ENCODE data around the gene RAI1.

The RAI1 gene

DNA sequence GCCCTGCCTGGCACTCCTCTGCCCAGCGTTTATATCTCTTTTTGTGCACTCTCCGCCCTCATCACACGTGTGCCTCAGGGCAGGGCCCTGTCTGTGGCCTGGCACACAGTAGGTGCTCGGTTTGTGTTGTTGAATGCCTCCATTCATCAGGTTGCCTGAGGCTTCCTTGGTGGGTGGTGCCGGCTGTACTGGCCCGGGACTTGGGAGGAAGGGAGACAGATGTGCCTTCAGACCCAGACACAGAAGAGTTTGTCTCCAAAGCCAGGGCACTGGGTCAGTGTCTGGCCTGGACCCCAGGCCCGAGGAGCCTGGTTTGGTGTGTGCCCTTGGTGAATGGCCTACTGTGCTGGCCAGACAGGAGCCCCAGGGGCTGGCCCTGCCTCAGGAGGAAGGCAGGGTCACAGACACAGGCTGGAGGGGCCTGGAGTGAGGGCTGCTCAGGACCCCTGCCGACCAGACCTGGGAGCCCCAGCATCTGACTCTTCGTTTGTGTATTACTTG, 71.6 kb downstream of the RAI1 start:
- TF ChIP-seq Cebpa-rat (IDR thresholded peaks at IDR 0.05) = no peak
- Histone ChIP-seq H3K4me3 (peak overlapping the region; percentile 63), H4K20me1 (peaks cover 38% of the 10 kb centered on the region), H3K36me3 (peaks cover 5% of the 10 kb centered on the region; the same call in 1 of the 2 replicates), H3K9ac (peak overlapping the region; percentile 74), H3K4me1 (peaks cover 98% of the 10 kb centered on the region), H3K4me2 (peak overlapping the region; percentile 94), H3K9me3 (no peaks in the 10 kb centered on the region), H3K27ac (peak overlapping the region; percentile 91), H3K27me3 (no peaks in the 10 kb centered on the region)

DNA sequence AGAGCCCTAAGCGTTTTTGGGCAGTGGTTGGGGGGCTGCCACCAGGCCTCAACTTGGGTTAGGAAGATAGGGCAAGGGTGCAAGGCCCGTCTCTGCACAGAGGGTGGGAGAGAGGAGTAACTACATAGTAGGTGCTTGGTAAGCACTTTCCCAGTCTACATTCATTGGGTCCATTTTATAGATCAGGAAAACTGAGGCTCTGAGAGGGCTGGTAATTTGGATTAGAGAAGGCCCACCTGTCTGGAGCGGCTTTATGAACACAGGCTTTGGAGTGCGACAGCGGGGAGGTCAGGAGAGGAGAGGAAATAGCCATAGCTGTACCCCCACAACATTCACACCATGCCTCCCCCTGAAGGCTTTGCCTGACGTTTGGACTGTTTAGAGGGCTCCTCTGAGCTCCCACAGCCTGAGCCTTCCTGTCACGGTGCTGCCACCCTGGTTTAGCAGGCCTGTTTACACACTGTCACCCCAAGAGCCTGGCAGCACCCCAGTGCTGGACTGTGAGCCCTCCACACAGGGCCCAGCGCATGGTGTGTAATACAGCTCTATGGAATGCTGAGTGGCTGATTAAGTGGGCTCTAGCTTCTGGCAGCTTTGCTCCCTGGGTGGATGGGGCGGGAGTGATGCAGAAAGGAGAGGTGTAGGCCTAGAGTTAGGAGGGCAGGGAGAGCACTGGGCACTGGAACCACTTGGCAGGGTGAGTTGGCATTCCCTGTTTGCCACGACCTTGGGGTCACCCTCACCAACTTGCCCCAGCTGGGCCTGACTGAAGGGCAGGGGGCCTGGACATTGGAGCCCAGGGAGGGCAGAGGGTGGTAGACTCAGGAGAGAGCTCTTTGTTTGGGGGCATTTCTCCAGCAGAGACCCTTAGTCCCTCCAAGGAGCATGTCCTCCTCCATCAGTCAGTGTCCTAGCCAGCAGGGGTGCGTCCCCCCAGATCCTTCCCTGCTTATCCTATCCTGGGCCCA, 73.7 kb downstream of the RAI1 start:
- Histone ChIP-seq H3K9ac (peak overlapping the region; percentile 59), H3K36me3 (peaks cover 12% of the 10 kb centered on the region), H3K4me3 (no peak overlapping the region), H3K27ac (peak overlapping the region; percentile 91), H4K20me1 (peaks cover 60% of the 10 kb centered on the region), H3K27me3 (no peaks in the 10 kb centered on the region), H3K4me1 (peaks cover 98% of the 10 kb centered on the region), H3K9me3 (no peaks in the 10 kb centered on the region), H3K4me2 (peak overlapping the region; percentile 94)
- TF ChIP-seq Cebpa-rat (IDR thresholded peaks at IDR 0.05) = no peak

DNA sequence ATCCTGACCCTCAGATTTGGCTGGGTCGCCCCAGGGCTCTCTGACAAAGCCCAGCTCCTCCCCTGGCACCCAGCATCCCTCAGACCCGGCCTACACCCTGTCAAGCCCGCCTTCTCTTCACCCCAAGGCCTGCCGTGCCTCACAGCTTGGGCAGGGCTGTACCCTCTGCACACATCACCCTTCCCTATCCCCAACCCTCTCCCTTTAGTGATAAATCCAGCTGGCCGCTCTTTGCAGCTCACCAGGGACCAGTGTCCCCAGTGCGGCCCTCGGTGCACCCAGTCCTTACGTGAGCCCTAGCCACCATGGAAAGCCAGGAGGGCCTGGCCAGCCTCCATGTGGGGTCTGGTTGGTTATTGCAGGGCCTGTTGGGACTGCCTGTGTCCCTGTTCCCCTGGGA, 74.5 kb downstream of the RAI1 start:
- Histone ChIP-seq H3K27ac (peak overlapping the region; percentile 91), H3K4me2 (peak overlapping the region; percentile 94), H4K20me1 (peaks cover 67% of the 10 kb centered on the region), H3K27me3 (no peaks in the 10 kb centered on the region), H3K4me1 (peaks cover 98% of the 10 kb centered on the region), H3K9me3 (no peaks in the 10 kb centered on the region), H3K9ac (peak overlapping the region; percentile 59), H3K36me3 (peaks cover 20% of the 10 kb centered on the region), H3K4me3 (no peak overlapping the region)
- no peak for TF ChIP-seq Cebpa-rat (IDR thresholded peaks at IDR 0.05)

DNA sequence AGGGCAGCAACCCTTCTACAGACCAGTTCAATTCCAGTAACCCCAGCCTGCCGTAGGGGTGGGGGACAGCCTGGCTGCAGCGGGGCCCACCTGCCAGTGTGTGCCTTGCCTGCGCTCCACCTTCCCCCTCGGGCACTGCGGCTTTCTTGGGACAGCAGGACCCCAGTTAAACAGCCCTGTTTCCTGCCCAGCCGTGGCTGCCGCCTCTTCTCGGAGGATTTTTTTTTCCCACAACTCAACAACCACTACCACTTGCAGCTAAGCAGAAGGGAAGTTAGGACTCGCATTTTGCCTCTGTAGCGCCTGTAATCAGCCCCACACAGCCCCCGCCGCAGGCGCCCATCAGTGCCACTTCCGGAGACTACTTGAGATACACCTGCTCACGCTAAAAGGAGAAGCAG, 76.1 kb downstream of the RAI1 start:
- H4K20me1 ChIP-seq = peaks cover 84% of the 10 kb centered on the region
- H3K27me3 ChIP-seq = no peaks in the 10 kb centered on the region
- peak overlapping the region; percentile 72 for H3K9ac ChIP-seq
- peak overlapping the region; percentile 94 for H3K4me2 ChIP-seq
- peak overlapping the region; percentile 39 for H3K4me3 ChIP-seq
- H3K27ac ChIP-seq = peak overlapping the region; percentile 79
- peaks cover 24% of the 10 kb centered on the region for H3K36me3 ChIP-seq
- H3K9me3 ChIP-seq = no peaks in the 10 kb centered on the region
- no peak for TF ChIP-seq Cebpa-rat (IDR thresholded peaks at IDR 0.05)
- H3K4me1 ChIP-seq = peaks cover 100% of the 10 kb centered on the region

DNA sequence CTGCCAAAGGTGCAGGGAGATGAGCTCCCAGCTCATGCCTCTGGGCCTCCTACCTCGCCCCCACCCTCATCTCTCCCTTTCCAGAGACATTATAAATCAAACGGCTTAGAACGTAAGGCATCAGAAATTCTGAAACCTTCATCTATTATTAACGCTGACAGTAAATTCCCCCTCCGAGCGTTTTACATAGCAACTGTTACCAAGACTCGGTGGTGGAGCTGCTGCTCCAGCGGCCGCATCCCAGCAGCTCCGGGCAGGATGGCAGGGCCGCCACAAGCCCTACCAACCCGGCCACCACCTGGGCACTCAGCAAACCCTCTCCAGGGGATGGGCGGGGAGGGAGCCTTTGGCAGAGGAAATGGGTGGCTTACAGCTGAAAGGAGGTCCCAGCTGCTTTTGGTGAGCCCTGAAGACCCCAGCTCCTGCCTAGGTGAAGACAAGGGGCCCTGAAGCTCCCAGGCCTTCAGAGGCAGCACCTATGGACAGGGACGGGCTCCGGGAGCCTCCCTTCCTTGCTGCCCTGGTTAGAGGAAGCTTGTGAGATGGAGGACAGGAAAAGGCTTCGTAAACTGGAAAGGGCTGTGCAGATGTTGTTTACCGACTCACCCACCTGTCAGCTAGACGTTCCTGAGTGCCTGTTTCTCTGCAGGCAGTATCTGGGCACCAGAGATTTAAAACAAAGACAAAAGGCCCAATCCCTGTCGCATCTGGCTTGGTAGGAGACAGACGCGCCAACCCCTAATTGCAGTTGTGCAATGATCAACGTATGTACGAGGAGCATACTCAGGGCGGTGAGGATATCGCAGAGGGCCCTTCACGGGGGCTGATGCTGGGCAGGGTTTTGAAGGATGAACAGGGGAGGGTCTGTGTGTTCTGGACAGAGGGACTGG, 76.9 kb downstream of the RAI1 start:
- H4K20me1 ChIP-seq = peaks cover 92% of the 10 kb centered on the region
- H3K4me3 ChIP-seq = peak overlapping the region; percentile 39
- H3K27ac ChIP-seq = peak overlapping the region; percentile 79
- H3K4me2 ChIP-seq = peak overlapping the region; percentile 94
- H3K9me3 ChIP-seq = no peaks in the 10 kb centered on the region
- TF ChIP-seq Cebpa-rat (IDR thresholded peaks at IDR 0.05) = peak; percentile 54; the same call in 1 of the 2 replicates
- peaks cover 28% of the 10 kb centered on the region for H3K36me3 ChIP-seq
- no peaks in the 10 kb centered on the region for H3K27me3 ChIP-seq
- H3K9ac ChIP-seq = peak overlapping the region; percentile 72
- H3K4me1 ChIP-seq = peaks cover 100% of the 10 kb centered on the region

DNA sequence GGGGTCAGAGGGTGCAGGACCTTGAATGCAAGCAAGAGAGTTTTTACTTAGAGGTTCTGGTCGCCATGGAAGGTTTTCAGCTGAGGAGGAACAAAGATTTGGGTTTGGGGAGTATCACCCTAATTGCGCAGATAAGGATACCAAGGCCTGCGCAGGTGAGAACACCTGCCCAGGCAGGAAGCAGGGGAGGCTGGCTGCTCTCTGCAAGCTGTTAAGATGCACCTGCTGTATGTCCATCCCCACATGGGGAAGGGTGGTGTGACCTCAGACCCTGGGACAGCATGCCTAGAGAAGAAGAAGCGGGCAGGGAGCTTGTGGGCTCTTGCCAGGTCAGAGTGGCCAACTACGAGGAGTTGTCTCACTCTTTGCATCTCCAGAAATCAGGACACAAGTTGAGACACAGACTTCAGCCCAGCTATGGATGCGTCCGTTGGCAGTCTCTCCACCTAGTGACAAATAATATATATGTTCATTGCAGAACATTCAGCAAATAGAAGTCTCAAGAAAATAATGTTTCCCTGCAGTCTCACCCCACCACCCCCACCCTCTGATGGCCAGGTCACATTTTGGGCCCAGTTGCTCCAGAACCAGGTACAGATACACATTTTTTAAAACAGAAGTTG, 77.8 kb downstream of the RAI1 start:
- H4K20me1 ChIP-seq = peaks cover 100% of the 10 kb centered on the region
- H3K4me1 ChIP-seq = peaks cover 100% of the 10 kb centered on the region
- no peak overlapping the region for H3K4me3 ChIP-seq
- H3K36me3 ChIP-seq = peaks cover 30% of the 10 kb centered on the region
- no peak for TF ChIP-seq Cebpa-rat (IDR thresholded peaks at IDR 0.05)
- H3K27me3 ChIP-seq = no peaks in the 10 kb centered on the region
- no peaks in the 10 kb centered on the region for H3K9me3 ChIP-seq
- H3K27ac ChIP-seq = peak overlapping the region; percentile 79; the same call in 1 of the 2 replicates
- H3K9ac ChIP-seq = peak overlapping the region; percentile 72; the same call in 1 of the 2 replicates
- H3K4me2 ChIP-seq = peak overlapping the region; percentile 94

DNA sequence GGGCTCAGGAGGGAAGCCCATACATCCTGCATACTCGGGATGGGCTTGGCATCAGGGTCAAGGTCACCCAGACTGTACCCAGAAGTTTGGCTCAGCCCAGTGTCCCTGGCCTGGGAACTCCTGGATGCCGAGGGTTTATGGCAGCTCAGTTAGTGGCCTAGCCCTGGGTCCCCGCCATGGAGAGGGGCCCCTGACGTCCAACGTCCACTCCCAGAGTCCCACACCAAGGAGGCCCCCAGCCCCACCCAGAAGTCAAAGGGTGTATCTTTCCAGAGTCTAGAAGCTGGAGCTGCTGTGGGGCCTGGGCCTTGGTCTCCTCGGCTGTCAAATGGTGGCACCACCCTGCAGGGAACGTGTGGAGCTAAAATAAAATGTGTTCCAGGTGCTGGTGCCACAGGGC, 79.1 kb downstream of the RAI1 start:
- Histone ChIP-seq H3K36me3 (peaks cover 33% of the 10 kb centered on the region), H3K4me1 (peaks cover 100% of the 10 kb centered on the region), H3K9me3 (no peaks in the 10 kb centered on the region), H3K4me2 (0 out of 2 replicates have a peak overlapping the region, but pooled peaks have one; percentile 86), H3K4me3 (no peak overlapping the region), H3K27me3 (no peaks in the 10 kb centered on the region), H3K9ac (no peak overlapping the region), H4K20me1 (peaks cover 100% of the 10 kb centered on the region), H3K27ac (peak overlapping the region; percentile 37; the same call in 1 of the 2 replicates)
- TF ChIP-seq Cebpa-rat (IDR thresholded peaks at IDR 0.05) = no peak

DNA sequence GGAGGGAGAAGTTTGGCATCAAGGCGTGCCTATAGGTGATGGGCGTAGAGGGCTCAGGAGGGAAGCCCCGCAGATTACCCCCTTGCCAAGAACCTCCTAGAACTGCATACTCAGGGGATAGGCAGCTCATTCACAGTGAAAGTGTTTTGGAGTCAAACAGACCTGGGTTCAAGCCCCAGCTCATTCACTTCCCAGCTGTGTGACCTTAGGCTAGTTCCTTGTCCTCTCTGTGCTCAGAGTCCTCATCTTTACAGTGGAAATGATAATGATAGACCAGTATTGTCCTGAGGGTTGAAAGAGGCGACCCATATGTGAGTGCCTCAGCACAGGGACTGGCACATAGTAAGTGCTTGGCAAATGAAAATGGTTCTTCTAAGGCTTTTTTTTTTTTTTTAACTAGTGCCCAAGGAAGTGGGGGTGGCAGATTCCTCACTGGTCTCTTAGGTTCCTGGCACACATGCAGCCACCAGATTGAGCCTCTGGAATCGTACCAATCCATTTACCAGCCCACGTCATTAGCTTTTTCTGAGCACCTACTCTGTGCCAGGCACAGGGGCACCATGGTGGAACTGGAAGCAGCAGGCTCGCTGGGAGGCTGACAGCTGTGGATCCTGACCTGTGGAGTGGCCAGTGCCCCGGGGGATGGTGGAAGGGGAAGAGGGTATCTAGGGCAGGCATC, 79.8 kb downstream of the RAI1 start:
- peaks cover 36% of the 10 kb centered on the region for H3K36me3 ChIP-seq
- TF ChIP-seq Cebpa-rat (IDR thresholded peaks at IDR 0.05) = no peak
- peak overlapping the region; percentile 86 for H3K4me2 ChIP-seq
- H3K4me3 ChIP-seq = no peak overlapping the region
- peak overlapping the region; percentile 37; the same call in 1 of the 2 replicates for H3K27ac ChIP-seq
- H3K4me1 ChIP-seq = peaks cover 100% of the 10 kb centered on the region
- H4K20me1 ChIP-seq = peaks cover 100% of the 10 kb centered on the region
- H3K27me3 ChIP-seq = no peaks in the 10 kb centered on the region
- no peaks in the 10 kb centered on the region for H3K9me3 ChIP-seq
- 0 out of 2 replicates have a peak overlapping the region, but pooled peaks have one; percentile 43 for H3K9ac ChIP-seq

All from BLaER1 (cell line).